Dermis microvascular lymphatic vessel endothelial cell (primary cell): ENCODE data around the gene MDP1. TPM values are rescaled to one million over a fixed set of nuclear protein-coding genes. Genes with fewer than 3 reads are reported as not detected.
A peak's percentile ranks its signal among the peaks of the same experiment; 100 is the strongest.
"Not testable (repeated sequence)": the region's sequence is repeated elsewhere in the genome, so short reads cannot be mapped to it uniquely, and the experiment has no call there.

ENCODE experiments used
- DNase-seq, 2 donors: peaks; one replicate each; pipeline versions ENCODE4 v3.0.0 to v3.0.0-alpha.2; 2010; ENCODE audit warnings: low read depth in 2 of 2
- total RNA-seq: library from RNA; depleted of rRNA; stranded (reverse); fragments of >200 nt; gene quantifications from 2 replicates; pipeline ENCODE4 v1.2.1, GENCODE V29; 2014

MDP1 gene
- total RNA-seq, 1 donor from 2014 or later: 10.0 TPM

GRCh38 chr14:24202538-24202937 is 13.3 kb downstream of the MDP1 start:
- not testable (repeated sequence) for DNase-seq

GRCh38 chr14:24198814-24199524 is 16.9 kb downstream of the MDP1 start:
- DNase-seq: no peak

GRCh38 chr14:24197056-24197450 is 18.8 kb downstream of the MDP1 start:
- no peak for DNase-seq

- peak in 1 of 2 donors; percentile 17 for DNase-seq
These were observed 19.5 kb downstream of the MDP1 start for GRCh38 chr14:24196071-24197055.

- peak; percentile 72 to 91 for DNase-seq
These were observed 20.4 kb downstream of the MDP1 start, which contains the start of gene TM9SF1 for GRCh38 chr14:24195186-24196070. TM9SF1 (minus strand) TSS chr14:24195441; CDS start chr14:24195019, 422 bp downstream.

GRCh38 chr14:24194873-24195185 is 21.0 kb downstream of the MDP1 start:
- DNase-seq: no peak

GRCh38 chr14:24194186-24194872 is 21.5 kb downstream of the MDP1 start:
- DNase-seq: no peak

GRCh38 chr14:24192933-24193332 is 22.9 kb downstream of the MDP1 start:
- DNase-seq: no peak

GRCh38 chr14:24190416-24190815 is 25.4 kb downstream of the MDP1 start:
- no peak for DNase-seq

- DNase-seq: no peak
These were observed 26.4 kb downstream of the MDP1 start for GRCh38 chr14:24189460-24189859.

GRCh38 chr14:24189059-24189375 is 26.8 kb downstream of the MDP1 start:
- DNase-seq: no peak

- DNase-seq: peak; percentile 98 to 99
These were observed 27.4 kb downstream of the MDP1 start, which contains the start of gene IPO4 for GRCh38 chr14:24188251-24189058. IPO4 (minus strand) TSS chr14:24188816; CDS start chr14:24188787, 29 bp downstream.

- DNase-seq: no peak
These were observed 28.3 kb downstream of the MDP1 start for GRCh38 chr14:24187539-24187915.

- DNase-seq: no peak
These were observed 28.9 kb downstream of the MDP1 start for GRCh38 chr14:24186831-24187538.

GRCh38 chr14:24185741-24186140 is 30.1 kb downstream of the MDP1 start:
- no peak for DNase-seq

GRCh38 chr14:24185026-24185425 is 30.8 kb downstream of the MDP1 start:
- DNase-seq: no peak

- no peak for DNase-seq
These were observed 31.5 kb downstream of the MDP1 start for GRCh38 chr14:24184104-24184970.

GRCh38 chr14:24183014-24183481 is 32.8 kb downstream of the MDP1 start:
- DNase-seq: no peak
